ENCODE measurements around the gene RELB.
"Not testable (repeated sequence)": the region's sequence is repeated elsewhere in the genome, so short reads cannot be mapped to it uniquely, and the experiment has no call there.

The RELB gene

DNA sequence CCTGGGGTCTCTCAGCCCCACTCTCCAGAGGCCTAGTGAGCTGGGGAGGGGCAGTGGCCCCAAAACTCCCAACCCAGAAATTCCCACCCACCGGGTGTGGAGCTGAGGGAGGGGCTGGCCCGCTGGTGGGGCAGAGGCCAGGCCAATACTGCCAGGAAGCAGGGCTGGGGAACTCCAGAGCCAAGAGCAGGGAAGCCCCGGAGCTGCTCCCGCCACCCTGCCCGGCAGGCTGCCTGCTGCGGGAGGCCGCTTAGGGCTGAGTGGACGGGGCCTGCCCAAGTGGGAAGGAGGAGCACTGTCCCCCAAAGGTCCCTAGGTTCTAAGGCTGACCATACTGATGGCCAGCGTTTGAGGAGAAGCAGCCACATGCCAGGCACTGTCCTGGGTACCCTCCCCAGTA lies 13.0 kb upstream of the RELB start:
- peak in 2 of 3 donors; percentile 24 to 29 for DNase-seq

DNA sequence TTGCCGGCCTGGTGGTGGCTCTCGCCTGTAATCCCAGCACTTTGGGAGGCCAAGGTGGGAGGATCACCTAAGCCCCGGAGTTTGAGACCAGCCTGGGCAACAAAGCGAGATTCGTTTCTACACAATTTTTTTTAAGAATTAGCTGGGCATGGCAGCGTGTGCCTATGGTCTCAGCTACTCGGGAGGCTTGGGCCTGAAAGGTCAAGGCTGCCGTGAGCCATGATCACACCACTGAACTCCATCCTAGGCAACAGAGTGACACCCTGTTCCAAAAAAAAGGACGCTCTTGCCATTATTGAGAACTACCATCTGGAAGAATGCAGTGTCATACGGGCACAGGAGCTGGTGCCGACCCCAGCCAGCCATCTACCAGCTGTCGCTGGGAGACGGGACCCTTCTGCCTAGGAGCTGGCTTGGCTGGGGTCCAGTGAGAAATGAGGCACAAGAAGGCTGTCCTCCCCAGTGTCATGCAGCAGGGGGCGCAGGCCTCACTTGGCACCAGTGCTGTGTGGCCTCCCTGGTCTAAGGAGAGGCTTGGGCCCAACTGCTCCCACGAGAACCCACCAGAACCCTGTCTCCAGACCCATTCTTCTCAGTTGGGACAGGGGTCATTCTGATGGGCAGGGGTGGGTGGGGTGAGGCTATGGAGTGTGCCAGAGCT lies 12.2 kb upstream of the RELB start:
- DNase-seq, result peak; percentile 71 to 85 (median 76)

GRCh38 chr19:44990459-44990858 lies 10.8 kb upstream of the RELB start:
- peak in 1 of 3 donors; percentile 33 for DNase-seq

DNA sequence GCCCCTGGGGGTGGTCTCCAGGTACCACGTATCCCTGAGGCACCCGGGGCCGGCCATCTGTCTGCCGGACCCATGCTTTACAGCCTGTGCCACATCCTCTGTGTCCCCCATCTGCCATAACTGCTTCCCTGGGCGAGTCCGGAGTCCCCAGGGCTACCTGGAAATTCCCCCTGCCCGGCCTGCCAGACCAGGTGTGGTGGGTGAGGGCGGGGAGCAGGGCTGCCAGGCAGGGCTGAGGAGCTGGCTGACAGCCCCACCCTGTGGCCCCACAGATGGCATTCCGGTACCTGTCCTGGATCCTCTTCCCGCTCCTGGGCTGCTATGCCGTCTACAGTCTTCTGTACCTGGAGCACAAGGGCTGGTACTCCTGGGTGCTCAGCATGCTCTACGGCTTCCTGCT lies 10.3 kb upstream of the RELB start:
- no peak for DNase-seq

- no peak for DNase-seq
Measured at GRCh38 chr19:44992336-44993163, 8.7 kb upstream of the RELB start.

GRCh38 chr19:44993526-44993925 lies 7.7 kb upstream of the RELB start:
- DNase-seq, result no peak

GRCh38 chr19:44993926-44994537 lies 7.2 kb upstream of the RELB start:
- no peak for DNase-seq

DNA sequence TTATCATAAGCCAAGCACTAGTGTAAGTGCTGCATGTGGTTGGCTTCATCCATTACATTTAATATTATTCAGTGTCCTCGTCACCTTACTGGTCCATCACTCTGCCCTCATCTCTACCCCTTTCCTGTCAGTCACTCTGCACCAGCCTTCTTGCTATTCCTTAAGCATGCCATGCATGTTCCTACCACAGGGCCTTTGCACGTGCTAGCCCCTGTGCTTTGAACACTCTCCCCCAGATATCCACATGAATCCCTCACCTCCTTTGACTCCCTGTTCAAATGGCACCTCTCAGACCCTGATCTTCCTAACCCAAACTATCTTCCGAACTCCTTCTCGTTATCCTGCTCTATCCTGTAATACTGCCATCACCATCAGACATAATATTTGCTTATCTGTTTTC lies 3.2 kb upstream of the RELB start:
- DNase-seq, result no peak

DNA sequence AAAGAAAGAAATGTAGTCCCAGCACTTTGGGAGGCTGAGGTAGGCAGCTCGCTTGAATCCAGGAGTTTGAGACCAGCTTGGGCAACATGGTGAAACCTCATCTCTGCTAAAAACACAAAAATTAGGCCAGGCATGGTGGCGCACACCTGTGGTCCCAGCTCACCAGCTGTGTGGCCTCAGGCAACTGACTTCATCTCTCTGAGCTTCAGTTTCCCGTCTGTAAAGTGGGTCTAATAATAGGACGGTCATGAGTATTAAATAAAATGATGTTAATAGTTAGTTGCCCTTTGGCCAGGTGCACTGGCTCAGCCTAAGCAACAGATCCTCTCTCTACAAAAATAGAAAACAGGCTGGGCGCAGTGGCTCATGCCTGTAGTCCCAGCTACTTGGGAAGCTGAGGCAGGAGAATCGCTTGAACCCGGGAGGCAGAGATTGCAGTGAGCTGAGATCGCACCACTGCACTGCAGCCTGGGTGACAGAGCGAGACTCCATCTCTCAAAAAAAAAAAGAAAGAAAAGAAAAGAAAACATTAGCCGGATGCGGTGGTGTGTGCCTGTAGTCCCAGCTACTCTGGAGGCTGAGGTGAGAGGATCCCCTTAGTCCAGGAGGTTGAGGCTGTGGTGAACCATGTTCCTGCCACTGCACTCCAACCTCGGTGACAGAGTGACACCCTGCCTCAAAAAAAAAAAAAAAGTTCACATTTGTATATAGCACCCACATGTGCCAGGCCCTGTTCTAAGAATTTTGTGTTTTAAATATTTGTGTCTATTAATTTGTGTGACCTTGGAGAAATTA lies 1.9 kb upstream of the RELB start:
- DNase-seq, result not testable (repeated sequence)

DNA sequence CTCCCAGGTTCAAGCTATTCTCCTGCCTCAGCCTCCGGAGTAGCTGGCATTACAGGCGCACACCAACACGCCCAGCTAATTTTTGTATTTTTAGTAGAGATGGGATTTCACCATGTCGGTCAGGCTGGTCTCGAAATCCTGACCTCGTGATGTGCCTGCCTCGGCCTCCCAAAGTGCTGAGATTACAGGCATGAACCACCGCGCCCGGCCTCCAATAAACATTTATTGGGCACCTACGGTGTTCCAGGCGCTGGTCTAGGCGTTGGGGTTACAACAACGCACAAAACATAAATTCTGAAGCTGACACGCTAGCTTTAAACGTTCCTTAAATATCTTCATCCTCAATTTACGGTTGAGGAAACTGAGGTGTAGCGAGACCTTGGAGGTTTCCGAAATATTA lies 599 bp upstream of the RELB start:
- DNase-seq, result not testable (repeated sequence)

GRCh38 chr19:45003485-45003884 lies 2.2 kb downstream of the RELB start:
- DNase-seq, result no peak

DNA sequence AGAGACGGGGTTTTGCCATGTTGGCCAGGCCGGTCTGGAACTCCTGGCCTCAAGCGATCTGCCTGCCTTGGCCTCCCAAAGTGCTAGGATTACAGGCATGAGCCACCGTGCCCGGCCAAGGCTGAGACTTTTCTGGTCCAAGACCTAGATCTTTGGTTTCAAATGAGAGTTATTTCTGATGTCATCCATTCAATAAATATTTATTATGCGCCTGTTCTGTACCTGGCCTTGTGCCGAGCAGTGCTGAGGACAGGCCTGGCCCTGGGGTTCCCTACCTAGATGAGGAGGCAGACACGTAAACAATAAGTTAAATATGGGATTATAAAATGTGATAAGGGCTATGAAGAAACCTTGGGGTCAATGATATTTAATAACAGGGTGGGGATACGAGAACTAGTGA lies 4.5 kb downstream of the RELB start:
- DNase-seq, result no peak

DNA sequence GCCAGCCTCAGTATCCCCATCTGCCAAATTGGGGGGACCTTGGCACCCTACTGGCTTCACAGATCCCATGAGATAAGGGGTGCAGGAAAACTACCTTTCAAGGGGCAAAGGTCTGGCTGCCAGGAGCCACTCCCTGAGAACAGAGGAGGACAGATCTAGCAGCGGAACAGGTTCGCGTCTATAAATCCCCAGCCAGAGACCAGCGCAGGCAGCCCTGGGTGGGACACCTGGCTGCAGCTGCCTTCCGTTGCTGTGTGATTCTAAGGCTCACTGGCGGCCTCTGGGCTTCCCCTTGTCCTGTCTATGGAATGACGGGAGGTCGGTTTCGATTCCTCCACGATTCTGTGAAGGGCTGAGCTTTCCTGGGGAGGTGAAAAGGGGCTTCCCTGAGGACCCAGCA lies 7.3 kb downstream of the RELB start:
- DNase-seq, result no peak

DNA sequence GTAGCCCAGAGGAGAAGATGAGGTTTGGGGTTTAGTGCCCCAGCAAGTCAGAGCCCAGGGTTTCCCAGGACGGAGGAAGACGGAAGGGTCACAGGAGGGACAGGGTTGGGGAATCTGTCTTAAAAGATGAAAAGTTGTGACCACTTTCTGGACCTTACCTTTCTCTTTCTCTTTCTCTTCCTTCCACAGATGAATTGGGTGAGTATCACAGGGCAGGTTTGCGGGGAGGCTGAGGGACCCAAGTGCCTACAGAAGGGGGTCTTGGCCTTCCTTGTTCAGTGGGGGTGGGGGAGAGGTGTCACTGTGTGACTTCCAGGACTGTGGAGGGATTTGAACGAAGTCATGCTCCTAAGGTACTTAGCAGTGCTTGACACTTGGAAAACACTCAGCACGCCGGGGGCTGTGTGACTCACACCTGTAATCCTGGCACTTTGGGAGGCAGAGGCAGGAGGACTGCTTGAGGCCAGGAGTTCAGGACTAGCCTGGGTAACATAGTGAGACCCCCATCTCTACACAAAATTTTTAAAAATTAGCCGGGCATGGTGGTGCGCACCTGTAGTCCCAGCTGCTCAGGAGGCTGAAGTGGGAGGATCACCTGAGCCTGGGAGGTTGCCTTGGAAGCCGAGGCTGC lies 8.5 kb downstream of the RELB start:
- DNase-seq, result no peak

DNA sequence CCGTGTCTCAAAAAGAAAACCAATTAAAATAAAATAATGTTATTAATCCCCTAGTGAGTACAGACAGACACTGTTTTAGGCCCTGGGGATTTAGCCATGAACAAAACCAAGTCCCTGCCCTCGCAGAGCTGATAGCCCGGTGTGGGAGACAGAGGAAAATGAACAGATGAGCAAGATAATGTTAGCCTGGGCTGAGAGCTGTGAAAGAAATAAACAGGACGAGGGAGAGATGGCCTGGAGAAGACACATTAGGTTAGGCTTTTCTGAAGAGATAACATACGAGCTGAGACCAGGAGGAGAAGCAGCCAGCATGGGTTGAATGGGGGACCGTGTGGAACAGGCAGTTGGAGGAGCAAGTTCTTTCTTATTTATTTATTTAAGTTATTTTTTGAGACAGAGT lies 9.0 kb downstream of the RELB start:
- DNase-seq, result no peak

DNA sequence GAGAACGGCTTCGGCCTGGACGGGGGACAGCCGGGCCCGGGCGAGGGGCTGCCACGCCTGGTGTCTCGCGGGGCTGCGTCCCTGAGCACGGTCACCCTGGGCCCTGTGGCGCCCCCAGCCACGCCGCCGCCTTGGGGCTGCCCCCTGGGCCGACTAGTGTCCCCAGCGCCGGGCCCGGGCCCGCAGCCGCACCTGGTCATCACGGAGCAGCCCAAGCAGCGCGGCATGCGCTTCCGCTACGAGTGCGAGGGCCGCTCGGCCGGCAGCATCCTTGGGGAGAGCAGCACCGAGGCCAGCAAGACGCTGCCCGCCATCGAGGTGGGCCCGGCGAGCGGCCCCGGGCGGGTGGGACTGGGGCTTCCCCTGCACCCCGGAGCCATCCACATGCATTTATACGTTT lies 10.7 kb downstream of the RELB start:
- no peak for DNase-seq

DNA sequence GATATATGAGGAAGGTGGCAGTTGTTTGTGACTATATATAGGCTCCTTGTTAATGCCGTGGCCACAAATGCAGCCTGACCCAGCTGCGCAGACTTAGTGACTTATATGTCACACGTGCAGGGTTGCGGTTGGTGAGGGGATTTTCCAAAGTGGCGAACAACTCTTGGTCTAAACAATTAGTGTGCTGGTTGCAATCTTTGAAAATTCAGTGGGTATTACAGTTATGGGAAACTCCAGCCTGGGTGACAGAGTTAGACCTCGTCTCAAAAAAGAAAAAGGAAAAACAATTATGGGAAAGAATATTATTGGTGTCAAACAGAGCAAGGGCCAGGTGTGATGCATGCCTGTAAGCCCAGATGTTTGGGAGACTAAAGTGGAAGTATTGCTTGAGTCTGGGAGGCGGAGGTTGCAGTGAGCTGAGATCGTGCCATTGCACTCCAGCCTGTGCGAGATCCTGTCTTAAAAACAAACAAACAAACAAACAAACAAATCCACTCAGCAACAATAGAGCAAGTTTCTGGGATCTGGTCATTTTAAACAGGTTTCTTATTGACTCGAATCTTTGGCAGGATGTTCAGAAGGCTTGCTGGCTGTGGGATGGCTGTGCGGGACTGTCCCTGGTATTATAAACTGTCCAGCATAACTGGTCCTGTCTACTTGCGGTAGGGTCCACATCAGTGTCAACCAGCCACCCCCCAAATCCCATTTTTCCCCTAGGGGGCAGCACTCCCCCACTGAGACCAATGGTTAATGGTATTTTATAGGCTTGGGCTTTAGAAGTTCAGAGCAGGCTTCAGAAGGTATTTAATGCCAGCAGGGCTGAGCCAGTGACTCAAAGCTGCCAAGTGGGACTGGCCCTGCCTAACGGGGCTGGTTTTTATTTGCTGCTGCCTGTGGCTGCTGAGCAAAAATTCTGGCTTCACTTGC lies 15.4 kb downstream of the RELB start:
- DNase-seq, result peak; percentile 86 to 88 (median 86)

GRCh38 chr19:45019187-45019586 lies 17.9 kb downstream of the RELB start:
- DNase-seq, result no peak

DNA sequence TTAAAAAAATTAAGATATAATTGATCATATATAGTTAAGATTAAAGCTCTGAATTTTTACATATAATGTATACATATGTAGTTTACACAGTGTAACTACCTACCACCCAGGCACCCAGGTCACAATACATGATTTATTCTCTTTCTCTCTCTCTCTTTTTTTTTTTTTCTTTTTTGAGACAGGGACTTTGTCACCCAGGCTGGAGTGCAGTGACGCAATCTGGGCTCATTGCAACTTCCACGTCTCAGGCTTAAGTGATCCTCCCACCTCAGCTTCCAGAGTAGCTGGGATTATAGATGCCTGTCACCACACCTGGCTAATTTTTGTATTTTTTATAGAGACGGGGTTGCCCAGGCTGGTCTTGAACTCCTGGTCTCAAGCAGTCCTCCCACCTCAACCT lies 18.8 kb downstream of the RELB start:
- peak; percentile 32 to 40 (median 38) for DNase-seq

DNA sequence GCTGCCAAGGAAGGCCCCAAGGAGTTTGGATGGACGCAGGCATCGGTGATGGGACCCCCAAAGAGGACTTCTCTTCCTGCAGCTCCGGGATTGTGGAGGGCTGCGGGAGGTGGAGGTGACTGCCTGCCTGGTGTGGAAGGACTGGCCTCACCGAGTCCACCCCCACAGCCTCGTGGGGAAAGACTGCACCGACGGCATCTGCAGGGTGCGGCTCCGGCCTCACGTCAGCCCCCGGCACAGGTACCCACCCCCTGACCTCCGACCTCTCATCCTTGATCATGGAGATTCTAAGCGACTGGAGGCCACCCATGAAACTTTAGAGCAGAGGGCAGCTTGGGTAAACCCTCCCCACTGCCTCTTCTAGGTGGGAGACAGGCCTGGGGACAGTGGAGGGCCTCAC lies 20.7 kb downstream of the RELB start:
- no peak for DNase-seq

DNA sequence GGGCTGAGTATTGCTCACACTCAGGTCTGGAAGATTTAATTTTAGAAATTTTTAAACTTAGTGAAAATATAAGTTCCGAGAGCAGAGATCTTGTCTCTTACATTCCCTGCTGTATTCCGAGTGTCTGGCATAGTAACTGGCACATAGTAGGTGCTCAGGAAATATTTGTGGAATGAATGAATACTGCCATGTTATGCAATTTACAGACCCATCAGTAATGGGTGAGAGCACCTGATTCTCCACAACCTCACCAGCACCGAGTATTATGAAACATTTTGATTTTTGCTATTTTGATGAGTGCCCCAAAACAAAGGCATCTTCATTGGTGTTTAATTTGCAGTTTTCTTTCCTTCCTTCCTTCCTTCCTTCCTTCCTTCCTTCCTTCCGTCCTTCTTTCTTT lies 21.8 kb downstream of the RELB start:
- DNase-seq, result no peak

DNA sequence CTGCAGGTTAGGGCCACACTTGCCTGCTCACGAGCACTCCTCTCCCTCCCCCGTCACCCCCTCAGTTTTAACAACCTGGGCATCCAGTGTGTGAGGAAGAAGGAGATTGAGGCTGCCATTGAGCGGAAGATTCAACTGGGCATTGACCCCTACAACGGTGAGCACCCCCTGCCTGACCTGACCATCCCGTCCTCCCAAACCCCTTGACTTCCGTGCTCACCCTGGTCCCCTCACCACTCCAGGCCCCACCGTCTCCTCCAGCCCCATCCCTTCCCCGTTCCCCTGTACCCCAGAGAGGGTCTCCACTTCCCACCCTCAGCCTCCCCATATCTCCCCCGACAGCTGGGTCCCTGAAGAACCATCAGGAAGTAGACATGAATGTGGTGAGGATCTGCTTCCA lies 24.0 kb downstream of the RELB start:
- DNase-seq, result no peak

Measured in suppressor macrophage treated with lipopolysaccharide for 1 hour (primary cell).